ENCODE data around the gene CUL9. TPM values are rescaled to one million over a fixed set of nuclear protein-coding genes. Genes with fewer than 3 reads are reported as not detected.

Gene CUL9
- total RNA-seq, 1 experiment from 2014 or later, result 15.2 TPM

- H3K23me2 ChIP-seq (ENCODE audit: insufficient read length, low read depth, low read length, poor library complexity, severe bottlenecking), result no peaks in the 10 kb centered on the region
- no peaks in the 10 kb centered on the region for H3K27me3 ChIP-seq (ENCODE audit: insufficient read depth, low read length)
- Mint-ChIP-seq H3K4me1 (peaks cover 3 to 11% of the 10 kb centered on the region in 2 experiments; a peak in 3 of 4 replicates), H3K36me3 (ENCODE audit: insufficient read depth in 1 of 3, low read depth in 3 of 3) (peaks cover 0 to 18% (median 17%) of the 10 kb centered on the region in 3 experiments; a peak in 3 of 7 replicates), H3K4me3 (no peak overlapping the region), H3K27ac (no peak overlapping the region), H3K27me3 (ENCODE audit: low read depth) (no peaks in the 10 kb centered on the region; the same call in 1 of the 2 replicates), H3K9me3 (no peaks in the 10 kb centered on the region)
- no peak overlapping the region for H3K4me2 ChIP-seq (ENCODE audit: insufficient read depth, insufficient read length, low read length)
- no peak overlapping the region for H3K14ac ChIP-seq (ENCODE audit: insufficient read depth, low read length)
- H3K79me2 ChIP-seq (ENCODE audit: insufficient read depth, low read length), result no peaks in the 10 kb centered on the region
- H4K8ac ChIP-seq (replicated peaks; ENCODE audit: insufficient read length, low read depth, low read length), result no peak overlapping the region
- H3K9ac ChIP-seq (ENCODE audit: extremely low read depth, insufficient read length, low read length), result no peak overlapping the region
- no peak overlapping the region for H2AFZ ChIP-seq (ENCODE audit: low read length)
- H3K9me3 ChIP-seq (ENCODE audit: control insufficient read depth, low read depth, low read length), result no peaks in the 10 kb centered on the region
- no peak overlapping the region for H2BK12ac ChIP-seq (ENCODE audit: insufficient read length, low read depth, low read length)
- no peak overlapping the region for H3K18ac ChIP-seq (ENCODE audit: insufficient read length, low read depth, low read length)
- no peak overlapping the region for H2BK5ac ChIP-seq (ENCODE audit: insufficient read length, low read length)
- H4K20me1 ChIP-seq (ENCODE audit: control insufficient read depth, insufficient read depth, insufficient read length), result no peaks in the 10 kb centered on the region
- TF ChIP-seq, protein P1, sequence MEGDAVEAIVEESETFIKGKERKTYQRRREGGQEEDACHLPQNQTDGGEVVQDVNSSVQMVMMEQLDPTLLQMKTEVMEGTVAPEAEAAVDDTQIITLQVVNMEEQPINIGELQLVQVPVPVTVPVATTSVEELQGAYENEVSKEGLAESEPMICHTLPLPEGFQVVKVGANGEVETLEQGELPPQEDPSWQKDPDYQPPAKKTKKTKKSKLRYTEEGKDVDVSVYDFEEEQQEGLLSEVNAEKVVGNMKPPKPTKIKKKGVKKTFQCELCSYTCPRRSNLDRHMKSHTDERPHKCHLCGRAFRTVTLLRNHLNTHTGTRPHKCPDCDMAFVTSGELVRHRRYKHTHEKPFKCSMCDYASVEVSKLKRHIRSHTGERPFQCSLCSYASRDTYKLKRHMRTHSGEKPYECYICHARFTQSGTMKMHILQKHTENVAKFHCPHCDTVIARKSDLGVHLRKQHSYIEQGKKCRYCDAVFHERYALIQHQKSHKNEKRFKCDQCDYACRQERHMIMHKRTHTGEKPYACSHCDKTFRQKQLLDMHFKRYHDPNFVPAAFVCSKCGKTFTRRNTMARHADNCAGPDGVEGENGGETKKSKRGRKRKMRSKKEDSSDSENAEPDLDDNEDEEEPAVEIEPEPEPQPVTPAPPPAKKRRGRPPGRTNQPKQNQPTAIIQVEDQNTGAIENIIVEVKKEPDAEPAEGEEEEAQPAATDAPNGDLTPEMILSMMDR (conservative IDR thresholded peaks at IDR 0.05), result no peak
- no peaks in the 10 kb centered on the region for H3K4me1 ChIP-seq (ENCODE audit: insufficient read depth, low read length)
- no peak overlapping the region for H2AK5ac ChIP-seq (ENCODE audit: insufficient read length, low read length)
- no peak overlapping the region for H2BK20ac ChIP-seq (ENCODE audit: low read depth, low read length, poor library complexity, severe bottlenecking)
- no peak overlapping the region for H3K4ac ChIP-seq (ENCODE audit: low read depth, low read length)
- no peak overlapping the region for H3T11ph ChIP-seq (ENCODE audit: low read length)
- no peak overlapping the region for H3K56ac ChIP-seq (ENCODE audit: insufficient read length, low read depth, low read length)
- H2BK15ac ChIP-seq (ENCODE audit: low read depth, low read length), result no peak overlapping the region
- no peak overlapping the region for H3K27ac ChIP-seq (ENCODE audit: insufficient read length, low read depth, low read length)
- no peak overlapping the region for H4K91ac ChIP-seq (ENCODE audit: insufficient read length, low read depth, low read length)
- no peaks in the 10 kb centered on the region for H3K79me1 ChIP-seq (ENCODE audit: insufficient read depth, low read depth, low read length, poor library complexity, severe bottlenecking)
- H4K5ac ChIP-seq (ENCODE audit: insufficient read length, low read depth, low read length), result no peak overlapping the region
- no peak for DNase-seq
- no peak overlapping the region for H2BK120ac ChIP-seq (ENCODE audit: low read depth, low read length, poor library complexity, severe bottlenecking)
- H3K23ac ChIP-seq (ENCODE audit: insufficient read length, low read depth, low read length), result no peak overlapping the region
Measured at GRCh38 chr6:43163899-43164298, 18.1 kb upstream of the CUL9 start.
